ENCODE measurements around the gene SACS. TPM values are rescaled to one million over a fixed set of nuclear protein-coding genes. Genes with fewer than 3 reads are reported as not detected.

The SACS gene
- total RNA-seq, 2 donors from 2014 or later: 8.6 to 10.5 TPM

DNA sequence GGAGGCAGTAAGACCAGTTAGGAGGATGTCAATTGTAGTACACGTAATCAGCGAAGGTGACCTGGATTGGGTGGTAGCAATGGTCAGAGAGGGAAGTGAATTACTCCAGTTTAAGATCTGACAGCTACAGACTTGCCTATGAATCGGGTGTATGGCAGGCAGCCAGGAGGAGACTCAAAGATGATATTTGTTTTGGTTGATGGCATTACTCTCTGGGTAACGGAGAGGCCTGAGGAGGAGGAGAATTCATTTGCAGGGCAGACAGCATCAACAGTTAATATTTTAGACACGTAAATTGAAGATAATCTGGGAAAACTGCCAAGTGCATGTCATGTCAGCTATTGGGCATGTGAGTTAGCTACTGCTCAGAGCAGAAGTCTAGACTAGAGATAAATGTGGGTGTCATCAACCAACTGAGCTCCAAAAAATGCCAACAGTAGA is 143.6 kb downstream of the SACS start:
- 39 to 51% methylated on average over 5 of the region's 5 CpGs for WGBS, 2 donors
- no peak for TF ChIP-seq POLR2A (IDR thresholded peaks at IDR 0.05)
- TF ChIP-seq, protein P1, sequence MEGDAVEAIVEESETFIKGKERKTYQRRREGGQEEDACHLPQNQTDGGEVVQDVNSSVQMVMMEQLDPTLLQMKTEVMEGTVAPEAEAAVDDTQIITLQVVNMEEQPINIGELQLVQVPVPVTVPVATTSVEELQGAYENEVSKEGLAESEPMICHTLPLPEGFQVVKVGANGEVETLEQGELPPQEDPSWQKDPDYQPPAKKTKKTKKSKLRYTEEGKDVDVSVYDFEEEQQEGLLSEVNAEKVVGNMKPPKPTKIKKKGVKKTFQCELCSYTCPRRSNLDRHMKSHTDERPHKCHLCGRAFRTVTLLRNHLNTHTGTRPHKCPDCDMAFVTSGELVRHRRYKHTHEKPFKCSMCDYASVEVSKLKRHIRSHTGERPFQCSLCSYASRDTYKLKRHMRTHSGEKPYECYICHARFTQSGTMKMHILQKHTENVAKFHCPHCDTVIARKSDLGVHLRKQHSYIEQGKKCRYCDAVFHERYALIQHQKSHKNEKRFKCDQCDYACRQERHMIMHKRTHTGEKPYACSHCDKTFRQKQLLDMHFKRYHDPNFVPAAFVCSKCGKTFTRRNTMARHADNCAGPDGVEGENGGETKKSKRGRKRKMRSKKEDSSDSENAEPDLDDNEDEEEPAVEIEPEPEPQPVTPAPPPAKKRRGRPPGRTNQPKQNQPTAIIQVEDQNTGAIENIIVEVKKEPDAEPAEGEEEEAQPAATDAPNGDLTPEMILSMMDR (IDR thresholded peaks at IDR 0.05): no peak
- DNase-seq (no peak), ATAC-seq (no peak)
- intact Hi-C loops (cut with DNase I): no loop called here
- Histone ChIP-seq H3K27ac (no peak overlapping the region), H3K4me3 (no peak overlapping the region), H3K27me3 (no peaks in the 10 kb centered on the region), H3K36me3 (replicated peaks in 1 of 2; ENCODE audit: insufficient read depth in 1 of 2, low read depth in 2 of 2) (no peaks in the 10 kb centered on the region), H3K4me1 (no peaks in the 10 kb centered on the region), H3K9me3 (no peaks in the 10 kb centered on the region)

DNA sequence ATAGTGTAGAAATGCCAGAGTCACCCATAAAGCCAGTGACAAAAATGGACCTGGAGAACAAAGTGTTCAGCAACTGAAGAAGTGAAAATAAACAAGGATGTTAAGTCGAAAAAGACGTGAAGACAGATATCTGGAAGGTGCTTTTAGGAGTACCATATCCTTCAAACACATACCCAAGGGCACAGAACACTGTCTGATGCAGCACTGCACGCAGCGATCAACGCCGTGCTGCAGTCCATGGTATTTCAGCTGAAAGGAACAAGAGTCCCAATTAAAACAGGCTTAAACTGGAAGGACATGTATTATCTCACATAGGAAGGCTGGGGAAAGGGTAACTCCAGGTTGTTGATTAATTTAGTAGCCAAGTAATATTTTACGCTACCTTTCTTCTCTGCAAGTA is 144.5 kb downstream of the SACS start:
- intact Hi-C loops (cut with DNase I): no loop called here
- Histone ChIP-seq H3K27ac (no peak overlapping the region), H3K4me3 (no peak overlapping the region), H3K27me3 (no peaks in the 10 kb centered on the region), H3K4me1 (no peaks in the 10 kb centered on the region), H3K9me3 (no peaks in the 10 kb centered on the region), H3K36me3 (replicated peaks in 1 of 2; ENCODE audit: insufficient read depth in 1 of 2, low read depth in 2 of 2) (no peaks in the 10 kb centered on the region)
- no peak for TF ChIP-seq POLR2A (IDR thresholded peaks at IDR 0.05)
- TF ChIP-seq, protein P1 (IDR thresholded peaks at IDR 0.05): no peak
- WGBS, 2 donors: 60 to 63% methylated on average over 7 of the region's 7 CpGs
- ATAC-seq (no peak), DNase-seq (no peak)

DNA sequence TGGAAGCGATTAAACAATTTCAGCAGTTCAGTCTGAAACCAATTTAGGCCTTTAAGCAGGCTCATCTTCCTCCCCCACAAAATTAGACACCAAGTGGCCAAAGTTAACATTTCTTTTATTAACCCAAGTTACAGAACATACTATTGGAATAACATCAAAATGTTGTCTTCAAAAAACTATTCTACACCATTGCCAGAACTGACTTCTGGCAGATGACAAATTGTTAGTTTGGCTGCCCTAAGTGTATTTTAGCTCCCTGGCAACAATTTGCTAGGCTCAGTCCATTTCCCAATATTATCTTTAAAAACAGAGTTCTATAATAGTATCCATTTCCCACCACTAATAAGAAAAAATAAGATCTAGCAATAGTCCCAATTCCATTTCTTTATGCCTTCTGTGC is 144.9 kb downstream of the SACS start:
- TF ChIP-seq, protein P1 (IDR thresholded peaks at IDR 0.05): no peak
- TF ChIP-seq POLR2A (IDR thresholded peaks at IDR 0.05): no peak
- Histone ChIP-seq H3K27ac (no peak overlapping the region), H3K36me3 (replicated peaks in 1 of 2; ENCODE audit: insufficient read depth in 1 of 2, low read depth in 2 of 2) (no peaks in the 10 kb centered on the region), H3K27me3 (no peaks in the 10 kb centered on the region), H3K4me3 (no peak overlapping the region), H3K9me3 (no peaks in the 10 kb centered on the region), H3K4me1 (no peaks in the 10 kb centered on the region)
- intact Hi-C loops (cut with DNase I): no loop called here
- 75 to 86% methylated on average over 1 of the region's 1 CpG for WGBS, 2 donors
- DNase-seq (no peak), ATAC-seq (no peak)

DNA sequence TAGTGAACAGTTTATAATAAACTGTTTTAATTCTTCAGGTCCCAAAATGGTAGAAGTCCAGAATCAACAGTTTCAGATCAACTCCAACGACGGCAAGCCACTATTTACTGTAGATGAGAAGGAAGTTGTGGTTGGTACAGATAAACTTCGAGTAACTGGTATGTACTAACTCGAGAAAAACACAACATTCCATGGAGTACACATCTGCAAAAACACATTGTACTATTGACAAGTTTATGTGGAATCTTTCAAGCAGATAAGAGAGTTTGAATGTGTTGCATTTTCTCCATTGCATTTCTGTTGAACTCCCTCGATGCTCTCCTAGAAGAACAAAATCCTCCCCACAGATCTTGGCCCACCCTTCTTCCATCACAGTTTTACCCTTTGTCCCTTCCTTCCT is 154.2 kb downstream of the SACS start:
- TF ChIP-seq, protein P1 (IDR thresholded peaks at IDR 0.05): no peak
- no peak for TF ChIP-seq POLR2A (IDR thresholded peaks at IDR 0.05)
- 47 to 64% methylated on average over 5 of the region's 5 CpGs for WGBS, 2 donors

More for the DNA sequence above, 154.2 kb downstream of the SACS start:
- Histone ChIP-seq H3K27me3 (no peaks in the 10 kb centered on the region), H3K4me3 (no peak overlapping the region), H3K27ac (no peak overlapping the region), H3K36me3 (replicated peaks in 1 of 2; ENCODE audit: insufficient read depth in 1 of 2, low read depth in 2 of 2) (no peaks in the 10 kb centered on the region), H3K9me3 (no peaks in the 10 kb centered on the region), H3K4me1 (no peaks in the 10 kb centered on the region)
- DNase-seq (no peak), ATAC-seq (no peak)
- intact Hi-C loops (cut with DNase I): no loop called here

Other genes with a start within 250 kb of the SACS start
- gene TNFRSF19, start 136.7 kb upstream of the SACS start, total RNA-seq: 1 to 10 TPM; 5.4 to 6.9 TPM